MM.1S (cell line): ENCODE measurements around the gene UXS1.

Source experiments
- EZH2 ChIP-seq: fragments of 300-600 bp; sonication (generic); optimal IDR thresholded peaks from 2 replicates; pipeline ENCODE3; 2017; ENCODE audit warnings: low read depth, mild to moderate bottlenecking, antibody characterized with exemption, low read length, mixed read lengths
- EZH2phosphoT487 ChIP-seq: fragments of 300-600 bp; sonication (generic); IDR thresholded peaks from 2 replicates; pipeline ENCODE4 v1.6.1; 2018; ENCODE audit warnings: antibody characterized with exemption, low read length
- TF ChIP-seq, protein P1 (sequence below): fragments of 300-600 bp; sonication (generic); IDR thresholded peaks from 2 replicates; pipeline ENCODE4 v1.5.1; 2016; ENCODE audit warnings: antibody characterized with exemption, low read length, mixed read lengths

DNA sequence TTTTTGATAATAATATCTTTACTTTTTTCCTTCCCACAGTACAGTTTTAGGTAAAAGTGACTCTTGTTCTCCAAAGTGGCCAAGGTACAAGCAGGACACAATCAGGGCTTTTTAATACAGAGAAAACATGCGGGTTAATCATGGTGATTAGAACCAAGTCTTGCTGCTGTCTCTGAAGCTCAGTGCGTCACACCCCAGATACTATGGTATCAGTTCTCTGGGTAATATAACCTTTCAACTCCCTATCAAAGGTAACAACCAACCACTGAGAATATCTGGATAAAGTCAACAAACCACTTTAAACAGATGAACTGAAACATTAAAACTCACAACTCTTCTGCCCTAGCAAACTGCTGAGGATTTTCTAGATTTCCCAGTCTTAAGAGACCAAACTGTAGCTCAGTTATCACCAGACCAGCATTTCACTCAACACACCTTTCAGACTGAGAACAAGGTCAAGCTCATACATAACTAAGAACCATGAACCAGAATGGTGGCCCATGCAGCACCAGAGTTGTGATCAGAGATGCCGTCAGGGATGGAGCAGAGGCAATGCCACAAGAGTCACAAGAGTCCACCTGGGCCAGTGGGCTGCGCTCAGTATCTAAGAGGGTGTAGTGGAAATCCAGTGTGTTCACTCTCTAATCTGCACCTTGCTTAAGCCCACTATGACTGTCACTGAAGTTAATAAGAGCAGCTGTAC is 103.0 kb downstream of the UXS1 start:
- TF ChIP-seq, protein P1, sequence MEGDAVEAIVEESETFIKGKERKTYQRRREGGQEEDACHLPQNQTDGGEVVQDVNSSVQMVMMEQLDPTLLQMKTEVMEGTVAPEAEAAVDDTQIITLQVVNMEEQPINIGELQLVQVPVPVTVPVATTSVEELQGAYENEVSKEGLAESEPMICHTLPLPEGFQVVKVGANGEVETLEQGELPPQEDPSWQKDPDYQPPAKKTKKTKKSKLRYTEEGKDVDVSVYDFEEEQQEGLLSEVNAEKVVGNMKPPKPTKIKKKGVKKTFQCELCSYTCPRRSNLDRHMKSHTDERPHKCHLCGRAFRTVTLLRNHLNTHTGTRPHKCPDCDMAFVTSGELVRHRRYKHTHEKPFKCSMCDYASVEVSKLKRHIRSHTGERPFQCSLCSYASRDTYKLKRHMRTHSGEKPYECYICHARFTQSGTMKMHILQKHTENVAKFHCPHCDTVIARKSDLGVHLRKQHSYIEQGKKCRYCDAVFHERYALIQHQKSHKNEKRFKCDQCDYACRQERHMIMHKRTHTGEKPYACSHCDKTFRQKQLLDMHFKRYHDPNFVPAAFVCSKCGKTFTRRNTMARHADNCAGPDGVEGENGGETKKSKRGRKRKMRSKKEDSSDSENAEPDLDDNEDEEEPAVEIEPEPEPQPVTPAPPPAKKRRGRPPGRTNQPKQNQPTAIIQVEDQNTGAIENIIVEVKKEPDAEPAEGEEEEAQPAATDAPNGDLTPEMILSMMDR, result no peak
- TF ChIP-seq EZH2phosphoT487, result no peak
- TF ChIP-seq EZH2, result no peak
